Tibial nerve (tissue), 4 donors: ENCODE results near the gene TANK.

ENCODE experiments used
- CTCF ChIP-seq, 5 experiments: fragments of 200-600 bp in 3 of 5; fragments of 450-650 bp in 2 of 5; sonication (generic) in 3 of 5; IDR thresholded peaks; one replicate each; pipeline ENCODE4 v1.5.1; 2016 to 2019; ENCODE audit warnings: antibody characterized with exemption in 5 of 5, mild to moderate bottlenecking in 3 of 5, moderate library complexity in 2 of 5
- EP300 ChIP-seq, 2 donors: sonication (generic); formaldehyde crosslinking; IDR thresholded peaks; one replicate each; pipeline ENCODE4 v1.6.1; 2017; ENCODE audit warnings: antibody characterized with exemption in 2 of 2, mild to moderate bottlenecking in 1 of 2
- POLR2A ChIP-seq, 2 donors: fragments of 450-650 bp; IDR thresholded peaks; one replicate each; pipeline ENCODE4 v1.6.1; 2017; ENCODE audit warnings: antibody characterized with exemption in 2 of 2, mild to moderate bottlenecking in 2 of 2, moderate library complexity in 2 of 2

GRCh38 chr2:161243905-161244304, 83.7 kb downstream of the TANK start:
- TF ChIP-seq CTCF (IDR thresholded peaks at IDR 0.05) (no peak), POLR2A (IDR thresholded peaks at IDR 0.05) (no peak), EP300 (IDR thresholded peaks at IDR 0.05) (no peak)
